Stimulated activated naive CD8-positive, alpha-beta T cell treated with anti-CD3 and anti-CD28 coated beads, Interleukin-15, amount 100 ng/mL, for 72 hours (primary cell): ENCODE results near the gene PTPN21.
A peak's percentile ranks its signal among the peaks of the same experiment; 100 is the strongest.

Experiments used
- ATAC-seq: fragments of 150-1000 bp; cut with Tn5 transposase; 2 replicates; pipeline ENCODE4 v1.10.0; 2021; ENCODE audit warnings: mild to moderate bottlenecking, moderate library complexity
- DNase-seq, 2 donors: peaks; one replicate each; pipeline ENCODE4 v3.0.0; 2021 to 2022
- H3K27ac Mint-ChIP-seq, 2 donors: one replicate each; pipeline ENCODE4 v1.8.0; 2022; ENCODE audit warnings: mild to moderate bottlenecking in 2 of 2, mixed read lengths in 2 of 2, moderate library complexity in 2 of 2
- H3K27me3 Mint-ChIP-seq: one replicate; pipeline ENCODE4 v1.8.0; 2022; ENCODE audit warnings: mixed read lengths
- H3K4me1 Mint-ChIP-seq: one replicate; pipeline ENCODE4 v1.8.0; 2022; ENCODE audit warnings: mild to moderate bottlenecking, mixed read lengths
- H3K4me3 Mint-ChIP-seq, 2 donors: one replicate each; pipeline ENCODE4 v1.8.0; 2022; ENCODE audit warnings: mild to moderate bottlenecking in 2 of 2, mixed read lengths in 2 of 2, moderate library complexity in 1 of 2
- H3K9me3 Mint-ChIP-seq, 2 donors: one replicate each; pipeline ENCODE4 v1.8.0; 2022; ENCODE audit warnings: mixed read lengths in 2 of 2

The PTPN21 gene

GRCh38 chr14:88554457-88555286, at the start of gene PTPN21:
Gene PTPN21 (minus strand): TSS chr14:88555007. CDS start chr14:88550417, 4,590 bp downstream.
- H3K4me3 Mint-ChIP-seq, result peak within 1 kb of the TSS; percentile 81 to 83
- DNase-seq (peak in 1 of 2 donors; percentile 20), ATAC-seq (peak; percentile 57)
- peaks cover 39% of the 10 kb centered on the region for H3K4me1 Mint-ChIP-seq
- H3K27me3 Mint-ChIP-seq, result peaks cover 62% of the 10 kb centered on the region
- peak within 1 kb of the TSS in 1 of 2 donors; percentile 78 for H3K27ac Mint-ChIP-seq
- H3K9me3 Mint-ChIP-seq, result no peaks in the 10 kb centered on the region

GRCh38 chr14:88604212-88604611, 49.4 kb upstream of the PTPN21 start:
- Mint-ChIP-seq H3K27me3 (no peaks in the 10 kb centered on the region), H3K4me3 (no peak overlapping the region), H3K27ac (no peak overlapping the region), H3K9me3 (no peaks in the 10 kb centered on the region), H3K4me1 (peaks cover 19% of the 10 kb centered on the region)
- DNase-seq (no peak), ATAC-seq (no peak)

GRCh38 chr14:88599761-88600439, 45.1 kb upstream of the PTPN21 start:
- no peaks in the 10 kb centered on the region for H3K27me3 Mint-ChIP-seq
- peak; percentile 93 for ATAC-seq

GRCh38 chr14:88599326-88599725, 44.5 kb upstream of the PTPN21 start:
- no peak for ATAC-seq
- Mint-ChIP-seq H3K4me1 (peaks cover 41% of the 10 kb centered on the region), H3K27me3 (no peaks in the 10 kb centered on the region), H3K27ac (peak overlapping the region in 1 of 2 donors; percentile 87), H3K9me3 (no peaks in the 10 kb centered on the region), H3K4me3 (peak overlapping the region; percentile 43 to 76)
- no peak for DNase-seq

More at GRCh38 chr14:88599761-88600439, 45.1 kb upstream of the PTPN21 start:
- Mint-ChIP-seq H3K4me3 (peak overlapping the region; percentile 57 to 76), H3K27ac (peak overlapping the region; percentile 86 to 87), H3K4me1 (peaks cover 41% of the 10 kb centered on the region), H3K9me3 (no peaks in the 10 kb centered on the region)
- DNase-seq, result peak; percentile 19 to 63

- peaks cover 41% of the 10 kb centered on the region for H3K4me1 Mint-ChIP-seq
- ATAC-seq (peak; percentile 67), DNase-seq (peak; percentile 5 to 54)
- H3K9me3 Mint-ChIP-seq, result no peaks in the 10 kb centered on the region
- peak overlapping the region; percentile 10 to 75 for H3K27ac Mint-ChIP-seq
- H3K4me3 Mint-ChIP-seq, result peak overlapping the region in 1 of 2 donors; percentile 28
- H3K27me3 Mint-ChIP-seq, result no peaks in the 10 kb centered on the region
These were observed 43.4 kb upstream of the PTPN21 start for GRCh38 chr14:88598097-88598675.

GRCh38 chr14:88597601-88598000, 42.8 kb upstream of the PTPN21 start:
- Mint-ChIP-seq H3K4me3 (no peak overlapping the region), H3K27me3 (no peaks in the 10 kb centered on the region), H3K4me1 (peaks cover 41% of the 10 kb centered on the region), H3K9me3 (no peaks in the 10 kb centered on the region), H3K27ac (no peak overlapping the region)
- ATAC-seq (no peak), DNase-seq (no peak)

- ATAC-seq (no peak), DNase-seq (no peak)
- Mint-ChIP-seq H3K27me3 (no peaks in the 10 kb centered on the region), H3K4me1 (peaks cover 41% of the 10 kb centered on the region), H3K9me3 (no peaks in the 10 kb centered on the region), H3K27ac (no peak overlapping the region), H3K4me3 (no peak overlapping the region)
These were observed 42.2 kb upstream of the PTPN21 start for GRCh38 chr14:88597038-88597437.

GRCh38 chr14:88592031-88592430, 37.2 kb upstream of the PTPN21 start:
- no peak for DNase-seq
- no peak for ATAC-seq
- Mint-ChIP-seq H3K4me3 (no peak overlapping the region), H3K4me1 (peaks cover 5% of the 10 kb centered on the region), H3K27me3 (no peaks in the 10 kb centered on the region), H3K27ac (no peak overlapping the region), H3K9me3 (no peaks in the 10 kb centered on the region)

GRCh38 chr14:88590173-88590572, 35.4 kb upstream of the PTPN21 start:
- Mint-ChIP-seq H3K27me3 (no peaks in the 10 kb centered on the region), H3K9me3 (no peaks in the 10 kb centered on the region), H3K4me1 (no peaks in the 10 kb centered on the region), H3K27ac (peak overlapping the region in 1 of 2 donors; percentile 21), H3K4me3 (no peak overlapping the region)
- DNase-seq (no peak), ATAC-seq (no peak)

- Mint-ChIP-seq H3K27ac (no peak overlapping the region), H3K4me1 (no peaks in the 10 kb centered on the region), H3K27me3 (no peaks in the 10 kb centered on the region), H3K4me3 (no peak overlapping the region), H3K9me3 (no peaks in the 10 kb centered on the region)
- no peak for DNase-seq
- no peak for ATAC-seq
These were observed 33.3 kb upstream of the PTPN21 start for GRCh38 chr14:88588081-88588480.

- Mint-ChIP-seq H3K4me3 (no peak overlapping the region), H3K4me1 (no peaks in the 10 kb centered on the region), H3K27ac (no peak overlapping the region), H3K9me3 (no peaks in the 10 kb centered on the region), H3K27me3 (no peaks in the 10 kb centered on the region)
- ATAC-seq (no peak), DNase-seq (no peak)
These were observed 29.6 kb upstream of the PTPN21 start for GRCh38 chr14:88584451-88584850.

GRCh38 chr14:88576222-88576621, 21.4 kb upstream of the PTPN21 start:
- DNase-seq (no peak), ATAC-seq (no peak)
- Mint-ChIP-seq H3K27ac (no peak overlapping the region), H3K4me1 (no peaks in the 10 kb centered on the region), H3K4me3 (no peak overlapping the region), H3K9me3 (no peaks in the 10 kb centered on the region), H3K27me3 (no peaks in the 10 kb centered on the region)

GRCh38 chr14:88572117-88572516, 17.3 kb upstream of the PTPN21 start:
- ATAC-seq (no peak), DNase-seq (no peak)
- no peaks in the 10 kb centered on the region for H3K4me1 Mint-ChIP-seq
- no peak overlapping the region for H3K27ac Mint-ChIP-seq
- H3K4me3 Mint-ChIP-seq, result no peak overlapping the region
- H3K27me3 Mint-ChIP-seq, result no peaks in the 10 kb centered on the region
- peaks cover 0 to 5% of the 10 kb centered on the region in 2 donors for H3K9me3 Mint-ChIP-seq

- ATAC-seq, result no peak
- Mint-ChIP-seq H3K27ac (no peak overlapping the region), H3K27me3 (no peaks in the 10 kb centered on the region), H3K4me1 (peaks cover 13% of the 10 kb centered on the region), H3K4me3 (no peak overlapping the region), H3K9me3 (peaks cover 0 to 5% of the 10 kb centered on the region in 2 donors)
- DNase-seq, result no peak
These were observed 13.4 kb upstream of the PTPN21 start for GRCh38 chr14:88568196-88568595.

- Mint-ChIP-seq H3K4me3 (no peak overlapping the region), H3K27me3 (peaks cover 8% of the 10 kb centered on the region), H3K9me3 (peaks cover 0 to 5% of the 10 kb centered on the region in 2 donors), H3K27ac (no peak overlapping the region), H3K4me1 (peaks cover 27% of the 10 kb centered on the region)
- ATAC-seq (no peak), DNase-seq (no peak)
These were observed 10.6 kb upstream of the PTPN21 start for GRCh38 chr14:88565427-88565826.

GRCh38 chr14:88563845-88564244, 9.0 kb upstream of the PTPN21 start:
- DNase-seq (no peak), ATAC-seq (no peak)
- peaks cover 15% of the 10 kb centered on the region for H3K27me3 Mint-ChIP-seq
- H3K27ac Mint-ChIP-seq, result peak overlapping the region; percentile 87 to 90
- peaks cover 32% of the 10 kb centered on the region for H3K4me1 Mint-ChIP-seq
- H3K9me3 Mint-ChIP-seq, result peaks cover 0 to 5% of the 10 kb centered on the region in 2 donors
- peak overlapping the region; percentile 87 to 89 for H3K4me3 Mint-ChIP-seq
